ENCODE data around the gene TOGARAM1.

DNA sequence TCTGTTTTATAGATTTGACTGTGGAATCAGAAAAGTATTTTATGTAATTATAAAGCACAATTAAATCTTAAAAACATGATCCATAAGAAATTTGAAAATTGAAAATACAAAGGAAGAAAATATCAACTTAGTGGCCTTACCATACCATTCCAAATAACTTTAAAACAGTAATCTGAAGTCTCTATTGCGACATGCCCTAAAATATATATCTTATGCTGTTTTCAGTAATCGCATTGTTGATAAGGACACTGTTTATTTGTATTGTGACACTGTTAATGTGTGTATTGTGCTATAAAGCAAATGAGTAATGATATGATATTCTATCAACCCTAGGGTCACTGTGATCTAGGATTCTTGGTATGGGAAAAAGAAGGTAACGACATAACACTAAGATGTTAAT lies 7.2 kb upstream of the TOGARAM1 start:
- TF ChIP-seq POLR2A (IDR thresholded peaks at IDR 0.05) (no peak), CTCF (IDR thresholded peaks at IDR 0.05) (no peak), EP300 (IDR thresholded peaks at IDR 0.05) (no peak), POLR2AphosphoS5 (IDR thresholded peaks at IDR 0.05) (no peak)
